Progenitor cell of endocrine pancreas (in vitro differentiated cells): ENCODE measurements around the gene MTARC2. TPM values are rescaled to one million over a fixed set of nuclear protein-coding genes. Genes with fewer than 3 reads are reported as not detected.

Source experiments
- DNase-seq: peaks from one replicate; pipeline ENCODE4 v3.0.0; 2021; ENCODE audit warnings: low spot score; ENCODE audit not compliant: unreplicated experiment
- H3K27ac Mint-ChIP-seq: 2 replicates; pipeline ENCODE4 v1.8.0; 2021; ENCODE audit warnings: mild to moderate bottlenecking, moderate library complexity, mixed read lengths
- H3K27me3 Mint-ChIP-seq: 2 replicates; pipeline ENCODE4 v1.8.0; 2021; ENCODE audit warnings: mixed read lengths
- H3K36me3 Mint-ChIP-seq: 2 replicates; pipeline ENCODE4 v1.8.0; 2022; ENCODE audit warnings: mixed read lengths; ENCODE audit not compliant: insufficient read depth
- H3K4me1 Mint-ChIP-seq: 2 replicates; pipeline ENCODE4 v1.8.0; 2021; ENCODE audit warnings: low read depth, mixed read lengths
- H3K4me3 Mint-ChIP-seq: 2 replicates; pipeline ENCODE4 v1.8.0; 2021; ENCODE audit warnings: low read depth, mild to moderate bottlenecking, moderate library complexity, mixed read lengths
- H3K9me3 Mint-ChIP-seq: 2 replicates; pipeline ENCODE4 v1.8.0; 2021; ENCODE audit warnings: low read depth, mixed read lengths
- CTCF ChIP-seq: fragments of 200-600 bp; sonication (generic); IDR thresholded peaks from one replicate; pipeline ENCODE4 v1.5.0; 2021; ENCODE audit warnings: antibody characterized with exemption, mild to moderate bottlenecking; ENCODE audit not compliant: unreplicated experiment
- total RNA-seq: library from RNA; stranded (reverse); gene quantifications from 2 replicates; pipeline ENCODE4 v1.2.1, GENCODE V29; 2021

MTARC2 gene
- total RNA-seq, 1 donor from 2014 or later: 14.3 TPM

- peak; percentile 36 for TF ChIP-seq CTCF
- H3K4me3 Mint-ChIP-seq: peak within 1 kb of the TSS; percentile 87
- H3K36me3 Mint-ChIP-seq: peaks cover 7% of the 10 kb centered on the region
- H3K27ac Mint-ChIP-seq: peak within 1 kb of the TSS; percentile 98
- peaks cover 20% of the 10 kb centered on the region for H3K4me1 Mint-ChIP-seq
- DNase-seq: peak; percentile 68
- H3K27me3 Mint-ChIP-seq: no peaks in the 10 kb centered on the region
- no peaks in the 10 kb centered on the region for H3K9me3 Mint-ChIP-seq
These were observed 38.4 kb downstream of the MTARC2 start, which contains the start of gene MTARC1 for GRCh38 chr1:220786337-220787068. MTARC1 (plus strand) TSS chr1:220786913; CDS start chr1:220786945, 32 bp downstream.

- DNase-seq: peak; percentile 52
- H3K27me3 Mint-ChIP-seq: no peaks in the 10 kb centered on the region
- TF ChIP-seq CTCF: peak; percentile 16
- peaks cover 20% of the 10 kb centered on the region for H3K4me1 Mint-ChIP-seq
- peak overlapping the region; percentile 98 for H3K27ac Mint-ChIP-seq
- H3K36me3 Mint-ChIP-seq: peaks cover 7% of the 10 kb centered on the region
- peak overlapping the region; percentile 87 for H3K4me3 Mint-ChIP-seq
- H3K9me3 Mint-ChIP-seq: no peaks in the 10 kb centered on the region
These were observed 39.0 kb downstream of the MTARC2 start for GRCh38 chr1:220787069-220787619.

- Mint-ChIP-seq H3K9me3 (no peaks in the 10 kb centered on the region), H3K4me3 (peak overlapping the region; percentile 21), H3K4me1 (peaks cover 20% of the 10 kb centered on the region), H3K27ac (no peak overlapping the region), H3K36me3 (peaks cover 9% of the 10 kb centered on the region), H3K27me3 (no peaks in the 10 kb centered on the region)
- TF ChIP-seq CTCF: no peak
- no peak for DNase-seq
These were observed 40.8 kb downstream of the MTARC2 start for GRCh38 chr1:220788900-220789299.

GRCh38 chr1:220789532-220790147, 41.5 kb downstream of the MTARC2 start:
- H3K4me1 Mint-ChIP-seq: peaks cover 18% of the 10 kb centered on the region
- H3K9me3 Mint-ChIP-seq: no peaks in the 10 kb centered on the region
- H3K4me3 Mint-ChIP-seq: no peak overlapping the region
- peaks cover 9% of the 10 kb centered on the region for H3K36me3 Mint-ChIP-seq
- H3K27me3 Mint-ChIP-seq: no peaks in the 10 kb centered on the region
- TF ChIP-seq CTCF: no peak
- H3K27ac Mint-ChIP-seq: no peak overlapping the region
- DNase-seq: no peak

- no peak for DNase-seq
- no peaks in the 10 kb centered on the region for H3K9me3 Mint-ChIP-seq
- peaks cover 6% of the 10 kb centered on the region for H3K4me1 Mint-ChIP-seq
- no peak overlapping the region for H3K27ac Mint-ChIP-seq
- H3K27me3 Mint-ChIP-seq: no peaks in the 10 kb centered on the region
- H3K4me3 Mint-ChIP-seq: no peak overlapping the region
- H3K36me3 Mint-ChIP-seq: peaks cover 9% of the 10 kb centered on the region
- no peak for TF ChIP-seq CTCF
These were observed 43.2 kb downstream of the MTARC2 start for GRCh38 chr1:220791285-220791684.
